ENCODE measurements around the gene UBTF.

GRCh38 chr17:44174427-44174826 is 45.0 kb downstream of the UBTF start:
- TF ChIP-seq CTCF (optimal IDR thresholded peaks at IDR 0.05 in 1 of 3, IDR thresholded peaks at IDR 0.05 in 1 of 3, conservative IDR thresholded peaks at IDR 0.05 in 1 of 3; ENCODE audit: extremely low read depth in 1 of 3, insufficient read depth in 2 of 3, low read length in 3 of 3) (no peak), EZH2 (IDR thresholded peaks at IDR 0.05; ENCODE audit: low read length) (no peak)
